ENCODE results near the gene PLEKHA7.

PLEKHA7 gene

DNA sequence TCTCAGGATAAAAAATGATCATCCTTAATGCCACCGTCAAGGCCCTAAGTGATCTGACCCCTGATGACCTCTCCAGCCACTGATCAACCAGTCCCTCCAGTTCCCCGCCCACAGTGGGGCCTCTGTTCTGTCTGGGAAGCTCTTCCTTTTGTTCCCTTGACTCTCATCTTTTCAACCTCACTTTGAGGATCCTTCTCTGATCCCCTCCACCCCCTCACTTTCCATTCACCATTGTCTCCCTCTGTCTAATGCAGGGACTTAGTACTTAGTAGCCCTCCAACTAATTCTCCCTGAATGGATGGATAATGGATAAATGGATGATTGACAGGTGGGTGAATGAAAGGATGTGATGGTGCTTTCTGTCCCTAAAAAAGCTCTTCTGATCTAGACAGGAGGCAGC, 230.1 kb downstream of the PLEKHA7 start:
- DNase-seq: peak; percentile 41

DNA sequence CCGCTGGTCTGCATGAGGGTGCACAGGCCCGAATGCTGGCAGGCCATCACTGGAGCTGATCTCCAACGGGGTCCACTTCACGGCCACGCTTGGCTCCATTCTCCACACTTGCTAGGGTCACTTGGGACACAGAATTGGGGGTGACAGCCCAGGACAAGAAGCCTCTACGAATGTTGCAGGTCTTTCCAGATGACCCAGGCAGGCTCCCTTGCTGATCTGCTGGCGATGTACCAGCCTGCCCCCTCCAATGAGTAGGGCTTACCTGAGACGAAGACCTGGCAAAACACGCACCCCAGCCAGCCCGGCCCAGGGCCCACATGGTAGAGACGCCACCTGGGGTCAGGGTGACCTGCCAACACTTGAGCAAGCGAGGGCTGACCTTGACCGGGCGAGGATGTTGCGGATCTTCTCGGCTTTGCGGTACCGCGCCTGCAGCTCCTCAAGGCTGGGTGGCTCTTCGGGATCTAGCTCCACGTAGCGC, 230.9 kb downstream of the PLEKHA7 start:
- DNase-seq: no peak

- DNase-seq: no peak
Observed at GRCh38 chr11:16781936-16782919, 232.0 kb downstream of the PLEKHA7 start.

DNA sequence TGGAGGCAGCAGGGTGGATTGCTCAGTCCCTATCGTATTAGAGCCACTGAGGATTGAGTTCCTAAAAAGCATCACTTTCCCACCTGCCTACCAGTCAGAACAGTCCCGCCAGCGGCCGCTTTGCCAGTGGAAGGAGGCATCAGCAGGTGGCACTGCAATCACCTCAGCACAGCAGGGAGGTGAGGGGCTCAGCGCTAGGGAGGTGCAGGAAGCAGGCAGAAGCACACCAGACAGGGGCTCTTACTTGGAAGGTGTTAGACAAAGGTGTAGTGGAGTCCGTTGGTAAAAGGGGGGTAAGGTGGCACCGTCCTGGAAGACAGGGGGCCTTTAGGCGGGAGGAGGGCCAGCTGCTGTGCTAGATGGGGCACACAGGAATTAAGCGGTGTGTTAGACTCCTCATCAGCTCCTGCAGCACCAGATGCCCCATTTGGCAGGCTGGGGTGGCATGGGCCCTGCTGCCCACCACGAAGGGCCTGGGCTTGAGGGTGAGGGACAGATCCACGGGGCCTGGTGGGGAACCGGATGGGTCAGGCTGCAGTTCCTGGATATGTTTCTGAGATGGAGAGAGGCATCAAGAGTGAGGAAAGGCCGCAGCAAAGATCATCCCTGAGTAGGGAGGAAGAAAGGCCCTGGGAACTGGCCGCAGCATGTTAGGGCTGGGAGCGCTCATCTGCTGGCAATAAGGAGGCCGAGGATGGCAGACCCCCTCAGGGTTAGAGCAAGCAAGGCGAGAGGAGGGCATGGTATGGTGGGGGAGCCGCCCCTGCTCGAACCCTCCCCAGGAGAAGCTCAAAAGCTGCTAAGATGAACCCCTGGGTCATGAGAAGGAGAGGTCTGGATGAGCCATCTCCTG, 233.3 kb downstream of the PLEKHA7 start:
- DNase-seq: no peak

DNA sequence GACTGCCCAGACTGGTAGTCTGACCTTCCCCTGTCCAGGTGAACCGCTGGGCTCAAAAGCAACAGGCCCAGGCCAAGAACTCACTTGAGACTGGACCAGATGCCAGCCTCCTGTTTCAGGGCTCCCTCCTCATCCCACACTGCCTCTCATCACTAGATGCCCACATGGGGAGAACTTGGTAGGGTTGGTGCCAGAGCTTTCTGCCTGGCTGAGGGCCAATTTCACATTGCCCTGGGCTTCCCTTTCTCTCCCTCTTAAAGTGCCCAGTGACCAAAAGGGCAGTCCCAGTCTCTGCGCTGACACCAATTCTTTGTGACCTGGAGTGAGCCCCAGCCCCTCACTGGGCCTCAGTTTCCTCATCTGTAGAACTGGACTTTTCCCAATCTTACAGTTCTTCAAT, 234.1 kb downstream of the PLEKHA7 start:
- no peak for DNase-seq

- no peak for DNase-seq
Observed at GRCh38 chr11:16779436-16779835, 234.8 kb downstream of the PLEKHA7 start.

- no peak for DNase-seq
Observed at GRCh38 chr11:16778876-16779275, 235.3 kb downstream of the PLEKHA7 start.

DNA sequence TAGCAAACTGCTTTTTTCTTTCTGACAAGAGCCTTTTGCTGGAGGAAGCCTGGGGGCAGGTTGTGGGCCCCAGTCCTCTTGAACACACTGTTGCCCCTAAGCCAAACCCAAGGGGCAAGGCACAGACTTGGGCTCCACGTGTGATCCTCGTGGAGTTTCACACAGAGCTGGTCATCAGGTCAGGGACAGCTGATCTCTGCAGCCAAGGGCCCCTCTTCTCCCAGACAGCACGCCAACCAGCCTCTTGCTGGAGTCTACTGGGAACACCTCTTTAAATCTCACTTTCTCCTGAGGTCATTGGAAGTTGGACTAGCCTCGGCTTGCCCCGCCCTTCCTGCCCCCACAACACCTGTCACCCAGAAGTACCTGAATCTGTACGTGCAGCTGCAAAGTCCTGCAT, 235.9 kb downstream of the PLEKHA7 start:
- no peak for DNase-seq

GRCh38 chr11:16777613-16777975, 236.6 kb downstream of the PLEKHA7 start:
- DNase-seq: no peak

DNA sequence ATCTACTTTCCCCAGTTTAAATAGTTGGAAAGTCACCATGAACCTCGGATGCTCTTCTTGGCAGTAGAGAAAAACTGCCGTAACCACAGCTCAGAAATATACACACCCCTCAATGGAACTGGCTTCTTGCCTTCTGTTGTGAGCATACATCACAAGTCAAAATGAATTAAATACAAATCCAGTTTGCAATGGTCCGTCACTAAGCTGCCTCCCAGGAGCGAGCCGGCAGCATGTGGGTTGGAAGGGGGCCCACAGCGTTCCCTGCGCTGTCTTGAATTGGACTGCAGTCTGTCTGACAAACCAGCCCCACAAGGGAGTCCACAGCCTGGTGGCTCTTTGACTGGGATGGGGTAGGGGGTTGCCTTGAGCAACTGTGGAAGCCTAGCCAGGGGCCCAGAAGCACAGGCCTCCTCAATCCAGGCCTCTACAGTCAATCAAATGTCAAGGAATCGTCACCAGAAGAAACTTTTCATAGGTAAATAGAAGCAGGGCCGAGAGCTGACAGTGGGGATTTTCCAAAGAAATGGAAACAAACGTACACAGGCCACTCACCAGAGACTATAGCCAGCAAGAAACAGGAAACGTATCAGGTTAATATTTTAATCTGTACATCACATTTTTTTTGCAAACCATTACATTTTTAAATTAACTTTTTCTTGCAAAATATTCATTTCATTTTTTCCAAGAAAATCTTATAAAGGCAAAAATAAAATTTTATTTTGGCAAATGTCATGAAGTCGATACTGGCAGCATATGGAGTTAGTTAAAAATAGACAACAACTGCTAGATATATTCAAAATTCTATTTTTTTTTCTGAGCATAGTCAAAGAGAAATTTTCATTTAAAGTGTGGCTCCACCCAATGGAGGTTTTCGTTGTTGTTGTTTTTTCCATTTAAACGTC, 237.3 kb downstream of the PLEKHA7 start:
- no peak for DNase-seq

GRCh38 chr11:16775614-16776283, 238.5 kb downstream of the PLEKHA7 start:
- DNase-seq: no peak

GRCh38 chr11:16774936-16775613, 239.1 kb downstream of the PLEKHA7 start:
- DNase-seq: no peak

GRCh38 chr11:16773981-16774935, 240.0 kb downstream of the PLEKHA7 start:
- no peak for DNase-seq

- DNase-seq: no peak
Observed at GRCh38 chr11:16772141-16772512, 242.1 kb downstream of the PLEKHA7 start.

GRCh38 chr11:16771350-16772140, 242.7 kb downstream of the PLEKHA7 start:
- no peak for DNase-seq

DNA sequence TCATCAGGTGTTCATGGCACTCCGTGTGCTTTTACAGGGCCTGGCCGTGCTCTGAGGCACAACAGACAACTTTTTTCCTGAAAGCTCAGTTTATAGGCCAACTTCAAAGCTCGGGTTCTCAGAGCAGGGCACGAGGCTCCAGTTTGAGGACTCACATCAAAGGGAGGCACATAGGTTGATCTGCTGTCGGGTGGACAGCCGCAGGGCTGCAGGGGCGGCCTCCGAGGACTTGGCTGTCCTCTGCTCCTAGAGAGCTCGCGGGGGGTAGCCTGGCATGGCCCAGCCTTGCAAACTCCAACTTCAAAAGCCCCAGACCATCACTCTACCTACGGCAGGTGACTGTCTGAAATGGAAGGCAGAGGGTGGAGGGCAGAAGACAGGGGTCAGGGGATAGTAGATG, 244.2 kb downstream of the PLEKHA7 start:
- no peak for DNase-seq

DNA sequence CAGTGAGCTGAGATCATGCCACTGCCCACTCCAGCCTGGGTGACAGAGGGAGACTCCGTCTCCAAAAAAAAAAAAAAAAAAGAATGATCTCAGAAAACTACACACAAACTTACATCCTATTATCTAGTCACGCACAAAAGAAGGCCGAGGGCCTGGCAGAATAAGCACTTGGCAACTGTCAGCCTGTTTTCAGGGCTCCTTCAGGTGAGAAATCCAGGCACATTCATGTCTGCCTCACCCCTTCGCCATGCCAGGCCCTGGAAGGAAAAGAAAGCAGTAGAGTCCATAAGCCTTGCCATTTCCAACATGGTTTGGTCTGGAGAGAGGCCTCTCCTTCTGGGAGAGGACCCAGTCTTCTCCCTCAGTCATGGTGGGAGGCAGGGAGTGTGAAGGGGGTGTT, 244.8 kb downstream of the PLEKHA7 start:
- DNase-seq: no peak

DNA sequence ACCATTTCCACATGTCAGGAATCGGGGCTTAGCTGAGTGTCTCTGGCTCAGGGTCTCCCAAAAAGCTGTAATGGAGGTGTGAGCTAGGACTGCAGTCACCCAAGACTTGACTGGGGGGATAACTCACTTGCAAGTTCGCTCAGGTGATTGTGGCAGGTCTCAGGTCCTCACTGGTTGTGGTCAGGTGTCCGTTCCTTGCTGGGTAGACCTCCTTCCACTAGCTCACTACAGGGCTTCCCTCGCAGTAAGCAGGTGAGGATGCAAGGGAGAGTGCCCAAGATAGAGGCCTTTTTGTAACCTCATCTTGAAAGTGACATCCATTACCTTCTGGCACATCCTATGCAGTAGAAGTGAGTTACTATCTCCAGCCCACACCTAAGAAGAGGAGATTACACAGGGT, 246.3 kb downstream of the PLEKHA7 start:
- DNase-seq: no peak

GRCh38 chr11:16767137-16767536, 247.1 kb downstream of the PLEKHA7 start:
- DNase-seq: no peak
